ENCODE measurements around the gene SLC6A13. TPM values are rescaled to one million over a fixed set of nuclear protein-coding genes. Genes with fewer than 3 reads are reported as not detected.

The SLC6A13 gene
- total RNA-seq, 1 donor from 2014 or later: 0.51 TPM

DNA sequence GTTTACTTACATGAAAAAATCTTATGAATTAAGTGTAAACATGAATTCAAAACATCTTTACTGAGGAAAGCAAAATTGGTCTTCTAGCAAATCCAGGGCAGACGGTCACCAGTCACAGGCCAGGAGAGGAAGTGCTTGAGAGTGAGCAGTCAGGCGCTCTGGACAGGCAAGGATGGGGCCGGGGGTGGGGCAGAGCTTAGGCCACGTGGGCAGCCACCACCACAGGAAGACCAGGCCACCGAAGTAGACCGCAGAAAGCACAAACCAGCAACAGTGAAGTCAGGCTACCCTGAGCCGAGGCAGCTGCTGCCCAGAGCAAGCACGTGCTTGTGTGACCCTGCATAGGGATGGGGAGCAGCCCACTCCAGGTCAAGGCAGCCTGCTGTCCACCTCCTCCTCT lies 82.2 kb downstream of the SLC6A13 start:
- DNase-seq (ENCODE audit: low read depth): no peak

DNA sequence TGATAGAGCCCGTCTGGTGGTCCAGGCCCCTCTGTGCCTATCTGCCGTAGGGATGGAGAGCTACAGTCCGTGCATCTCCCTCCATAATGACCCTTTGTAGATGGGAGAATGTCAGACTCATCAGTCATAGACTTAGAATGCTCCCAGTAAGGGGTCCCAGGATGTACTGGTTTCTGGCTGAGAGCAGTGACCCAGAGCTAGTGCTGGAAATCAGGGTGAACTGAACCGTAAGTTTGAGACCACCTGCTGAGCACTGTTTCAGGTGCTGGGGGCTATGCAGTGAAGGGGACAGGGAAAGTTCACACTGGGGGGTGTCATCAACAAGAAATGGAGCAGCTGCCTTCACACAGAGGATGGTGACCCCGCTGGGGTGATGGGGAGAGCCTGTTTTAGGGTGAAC lies 82.8 kb downstream of the SLC6A13 start:
- DNase-seq (ENCODE audit: low read depth): no peak

DNA sequence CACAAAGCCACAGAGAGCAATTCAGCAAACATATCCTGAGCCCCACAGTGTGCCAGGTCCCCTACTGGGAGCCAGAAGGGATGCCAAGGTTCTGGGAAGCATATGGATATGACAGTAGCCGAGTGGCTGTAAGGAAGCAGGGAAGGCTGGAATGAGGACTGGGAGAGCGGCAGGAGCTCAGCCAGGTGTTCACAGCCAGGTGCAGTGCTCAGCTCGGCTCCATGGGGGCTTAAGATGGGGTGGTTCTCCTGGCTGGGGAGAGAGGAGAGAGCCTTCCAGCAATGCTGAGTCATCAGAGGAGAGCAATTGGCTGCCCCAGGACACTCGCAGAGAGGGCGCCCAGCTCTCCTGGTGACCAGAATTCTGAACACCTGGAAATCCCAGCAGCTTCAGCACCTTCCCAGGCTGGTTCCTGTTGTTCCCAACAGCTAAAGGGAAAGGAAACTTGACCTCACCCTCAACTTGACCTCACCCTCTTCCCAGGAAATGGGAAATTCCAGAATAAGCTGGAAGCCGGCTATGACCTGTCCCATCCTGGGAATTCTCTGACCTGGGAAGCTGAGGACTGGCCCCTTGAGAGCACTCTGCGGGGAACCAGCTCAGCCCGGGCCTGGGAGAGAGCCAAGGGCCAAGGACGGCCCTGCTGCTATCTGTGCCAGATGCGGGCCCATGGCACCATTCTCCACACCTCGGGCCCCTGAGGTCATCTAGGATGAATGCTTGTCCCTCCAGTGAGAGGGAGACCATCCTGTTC lies 83.3 kb downstream of the SLC6A13 start:
- DNase-seq (ENCODE audit: low read depth): no peak

DNA sequence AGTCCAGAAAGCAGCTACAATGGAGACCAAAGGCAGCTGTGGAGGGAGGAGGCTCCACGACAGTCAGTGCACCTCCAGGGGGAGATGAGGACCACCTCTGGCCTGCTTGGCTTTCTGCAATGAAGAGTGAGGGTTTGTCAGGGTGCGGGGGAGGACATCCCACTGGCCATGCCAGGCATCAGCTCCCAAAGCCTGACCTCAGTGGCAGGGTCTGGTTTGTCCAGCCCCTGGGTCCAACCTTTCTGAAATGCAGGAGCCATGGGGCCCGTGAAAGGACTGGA lies 83.9 kb downstream of the SLC6A13 start:
- no peak for DNase-seq (ENCODE audit: low read depth)

DNA sequence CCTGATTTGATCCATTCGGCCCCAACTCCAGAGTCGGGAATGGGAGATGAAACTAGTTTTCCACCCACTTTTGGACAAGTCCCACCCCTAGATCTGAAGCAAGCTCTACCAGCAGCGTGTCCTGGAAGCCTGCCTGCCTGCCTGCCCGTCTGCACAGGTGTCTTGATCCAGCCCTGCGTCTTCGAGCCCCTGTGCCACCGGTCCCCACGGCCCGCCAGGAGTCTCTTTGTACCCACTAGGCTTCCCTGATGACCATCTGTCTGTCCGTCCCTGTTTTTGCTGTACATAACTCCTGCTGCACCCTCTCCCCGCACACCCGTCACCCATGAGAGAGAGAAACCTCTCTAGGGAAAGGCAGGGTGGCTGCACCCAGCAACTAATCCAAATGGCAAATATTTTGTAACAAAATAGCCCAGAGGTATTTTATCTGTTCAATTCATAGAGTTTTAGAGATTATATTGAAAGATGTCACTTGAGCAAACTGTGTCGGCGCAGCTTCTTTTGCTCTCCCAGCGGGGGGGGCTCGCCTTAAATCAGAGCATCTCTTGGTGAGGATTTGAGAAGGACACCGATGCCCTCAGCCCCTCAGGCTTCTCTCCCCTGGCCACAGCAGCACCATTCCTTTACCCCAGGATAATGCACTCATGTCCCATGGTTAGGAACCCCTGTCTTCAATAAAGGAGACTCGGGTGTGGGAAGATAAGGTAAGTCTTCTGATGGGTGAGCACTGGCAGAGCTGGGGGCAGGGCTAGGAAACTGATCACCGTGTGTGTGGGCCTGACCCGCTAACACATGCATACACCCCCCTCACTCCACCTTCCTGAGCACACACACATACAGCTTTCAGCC lies 84.4 kb downstream of the SLC6A13 start:
- no peak for DNase-seq (ENCODE audit: low read depth)

DNA sequence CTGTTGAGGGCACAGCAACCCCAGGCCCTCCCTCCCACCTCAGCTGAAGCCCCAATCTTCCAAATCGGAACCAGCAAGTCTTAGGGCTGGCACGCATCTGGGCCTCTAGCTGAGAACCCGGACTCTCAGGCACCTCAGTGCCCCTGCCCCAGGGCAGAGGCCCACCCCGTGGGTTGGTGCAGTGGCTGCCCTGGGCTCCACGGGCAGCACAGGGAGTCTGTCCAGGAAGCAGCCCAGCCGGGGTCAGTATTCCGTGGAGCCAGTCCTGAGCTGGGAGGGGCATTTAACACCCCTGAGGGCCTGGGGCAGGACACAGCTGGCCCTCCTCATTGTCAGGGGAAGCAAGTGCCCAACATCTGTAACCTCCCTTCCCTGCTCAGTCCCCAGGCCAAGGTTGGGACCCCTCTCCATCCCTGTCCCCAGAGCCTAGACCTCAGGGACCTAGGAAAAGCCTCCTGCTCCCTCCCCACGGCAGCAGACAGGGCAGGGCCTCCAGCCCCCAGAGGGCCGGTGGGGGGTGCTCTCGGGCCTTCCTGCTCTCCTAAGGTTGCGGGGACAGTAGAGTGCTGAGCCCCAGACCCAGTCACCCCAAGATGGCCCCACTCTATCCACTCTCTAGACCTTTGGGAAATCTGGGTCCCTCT lies 85.2 kb downstream of the SLC6A13 start:
- no peak for DNase-seq (ENCODE audit: low read depth)

DNA sequence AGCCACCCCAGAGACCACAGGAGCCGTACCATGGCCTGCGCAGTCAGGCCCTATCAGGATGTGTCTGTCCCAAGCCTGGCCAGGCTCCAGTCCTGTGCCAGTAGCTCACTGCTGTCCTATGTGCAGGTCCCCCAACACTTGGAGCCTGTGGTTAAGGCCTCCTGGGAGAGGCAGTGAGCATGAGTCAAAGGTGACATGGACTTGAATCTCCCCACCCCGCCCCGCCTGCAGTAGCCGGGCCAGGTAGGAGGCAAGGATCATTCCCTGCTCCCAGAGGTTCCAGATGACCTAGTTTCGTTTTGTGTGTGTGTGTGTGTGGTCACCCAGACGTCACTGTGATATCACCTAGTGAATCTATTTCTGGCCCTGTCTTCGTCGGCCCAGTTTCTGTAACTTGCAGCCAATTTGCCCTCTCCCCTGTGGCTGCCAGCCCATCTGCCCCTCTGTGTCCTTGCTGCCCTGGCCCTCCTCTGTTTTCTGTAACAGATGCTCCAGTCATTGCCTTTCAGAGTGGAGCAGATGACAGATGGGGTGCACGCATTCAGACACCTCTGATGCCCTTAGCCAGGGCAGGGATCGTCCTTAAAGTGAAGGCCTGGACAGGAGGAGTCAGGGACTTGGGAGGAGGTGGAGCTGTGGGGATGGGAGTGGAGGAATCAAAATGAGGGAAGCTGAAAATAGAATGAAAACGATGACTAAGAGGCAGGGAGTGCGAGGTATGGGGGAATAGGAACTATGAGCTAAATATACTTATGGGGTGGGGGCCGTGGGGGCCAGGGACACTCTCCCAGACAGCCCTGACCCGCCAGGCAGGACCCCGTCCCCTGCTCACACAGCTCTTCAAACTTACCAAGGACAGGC lies 86.1 kb downstream of the SLC6A13 start:
- DNase-seq (ENCODE audit: low read depth): peak; percentile 89

DNA sequence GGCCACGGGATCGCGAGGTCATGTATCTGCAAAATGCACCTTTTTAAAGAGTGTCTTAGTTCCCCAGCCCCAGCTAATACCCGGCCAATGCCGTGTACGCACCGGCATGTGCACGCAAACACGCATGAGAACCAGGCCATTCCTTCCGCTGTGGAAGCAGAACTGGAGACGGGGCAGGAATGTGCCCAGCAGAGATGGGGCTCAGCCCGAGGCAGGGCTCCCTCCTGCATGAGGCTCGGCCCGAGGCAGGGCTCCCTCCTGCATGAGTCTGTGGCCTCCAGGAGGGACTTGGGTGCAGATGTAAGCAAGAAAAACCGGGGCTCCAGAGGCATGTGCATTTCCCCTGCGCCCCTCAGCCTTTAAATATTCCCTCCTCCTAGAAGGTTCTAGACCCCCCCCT lies 86.9 kb downstream of the SLC6A13 start:
- DNase-seq (ENCODE audit: low read depth): no peak

DNA sequence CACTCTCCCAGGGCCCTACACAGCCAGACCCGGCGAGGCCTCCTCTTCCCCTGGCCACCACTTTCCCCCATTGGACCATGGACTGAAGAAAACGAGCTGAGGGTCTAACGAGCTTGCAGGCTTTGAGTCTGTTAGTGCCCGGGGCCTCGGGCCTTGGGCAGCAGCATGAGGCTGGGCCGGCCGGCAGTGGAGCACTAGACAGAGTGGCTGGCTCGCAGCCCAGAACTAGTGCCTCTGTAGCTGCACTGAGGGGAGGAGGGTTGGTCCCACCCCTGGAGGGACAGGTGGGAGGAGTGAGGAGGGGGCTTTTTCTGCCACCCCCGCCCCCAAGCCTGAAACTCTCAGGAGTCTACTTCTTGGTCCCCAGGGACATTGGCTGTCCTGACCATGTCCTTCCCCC lies 87.4 kb downstream of the SLC6A13 start:
- DNase-seq (ENCODE audit: low read depth): no peak

DNA sequence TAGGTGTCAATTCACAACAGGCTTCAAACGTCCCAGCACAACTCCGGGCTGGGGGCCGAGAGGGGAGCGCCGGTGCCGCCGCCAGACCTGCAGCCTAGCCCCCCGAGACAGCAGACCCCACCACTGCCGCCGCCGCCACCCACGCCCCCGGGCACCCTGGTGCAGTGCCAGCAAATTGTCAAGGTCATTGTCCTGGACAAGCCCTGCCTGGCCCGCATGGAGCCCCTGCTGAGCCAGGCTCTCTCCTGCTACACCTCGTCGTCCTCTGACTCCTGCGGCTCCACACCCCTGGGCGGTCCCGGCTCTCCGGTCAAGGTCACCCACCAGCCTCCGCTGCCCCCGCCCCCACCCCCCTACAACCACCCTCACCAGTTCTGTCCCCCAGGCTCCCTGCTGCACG lies 88.0 kb downstream of the SLC6A13 start:
- no peak for DNase-seq (ENCODE audit: low read depth)

DNA sequence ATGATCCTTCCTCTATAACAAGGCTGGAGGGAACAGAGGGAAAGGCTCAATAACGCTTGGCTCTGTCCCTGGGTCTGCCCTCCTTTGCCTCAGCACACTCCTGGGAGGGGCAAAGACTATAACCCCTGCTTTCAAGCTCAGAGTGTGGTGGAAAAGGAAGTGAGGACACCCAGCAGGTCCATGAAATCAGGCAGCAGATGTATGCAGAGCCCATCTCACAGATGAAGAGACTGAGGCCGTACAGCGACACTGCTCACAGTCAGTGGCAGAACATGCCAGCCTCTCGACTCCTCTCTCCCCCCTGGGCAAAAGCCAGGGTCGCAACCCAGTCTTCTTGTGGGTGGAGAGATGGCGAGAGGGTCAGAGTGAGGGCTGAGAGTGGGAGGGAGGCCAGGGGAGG lies 88.5 kb downstream of the SLC6A13 start:
- no peak for DNase-seq (ENCODE audit: low read depth)

DNA sequence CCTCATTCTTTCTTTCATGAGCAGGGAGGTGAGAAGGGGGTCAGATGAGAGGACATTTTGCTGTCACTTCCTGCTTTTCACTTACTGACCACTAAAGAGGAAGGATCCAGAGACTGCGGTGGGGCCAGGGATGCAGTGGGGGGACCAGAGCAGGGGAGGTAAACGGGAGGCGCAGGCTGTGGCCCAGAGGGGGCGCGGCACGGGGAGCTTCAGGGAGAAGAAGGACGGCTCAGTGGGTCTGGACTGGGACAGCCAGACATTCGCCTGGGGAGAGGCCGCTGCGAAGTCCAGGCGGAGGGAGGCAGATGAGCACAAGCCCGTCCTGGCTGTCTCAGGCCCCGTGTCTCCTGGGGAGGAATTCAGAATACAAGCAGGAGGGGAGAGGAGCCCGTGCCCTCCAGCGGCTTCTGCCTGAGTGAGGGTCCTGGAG lies 89.9 kb downstream of the SLC6A13 start:
- DNase-seq (ENCODE audit: low read depth): no peak

DNA sequence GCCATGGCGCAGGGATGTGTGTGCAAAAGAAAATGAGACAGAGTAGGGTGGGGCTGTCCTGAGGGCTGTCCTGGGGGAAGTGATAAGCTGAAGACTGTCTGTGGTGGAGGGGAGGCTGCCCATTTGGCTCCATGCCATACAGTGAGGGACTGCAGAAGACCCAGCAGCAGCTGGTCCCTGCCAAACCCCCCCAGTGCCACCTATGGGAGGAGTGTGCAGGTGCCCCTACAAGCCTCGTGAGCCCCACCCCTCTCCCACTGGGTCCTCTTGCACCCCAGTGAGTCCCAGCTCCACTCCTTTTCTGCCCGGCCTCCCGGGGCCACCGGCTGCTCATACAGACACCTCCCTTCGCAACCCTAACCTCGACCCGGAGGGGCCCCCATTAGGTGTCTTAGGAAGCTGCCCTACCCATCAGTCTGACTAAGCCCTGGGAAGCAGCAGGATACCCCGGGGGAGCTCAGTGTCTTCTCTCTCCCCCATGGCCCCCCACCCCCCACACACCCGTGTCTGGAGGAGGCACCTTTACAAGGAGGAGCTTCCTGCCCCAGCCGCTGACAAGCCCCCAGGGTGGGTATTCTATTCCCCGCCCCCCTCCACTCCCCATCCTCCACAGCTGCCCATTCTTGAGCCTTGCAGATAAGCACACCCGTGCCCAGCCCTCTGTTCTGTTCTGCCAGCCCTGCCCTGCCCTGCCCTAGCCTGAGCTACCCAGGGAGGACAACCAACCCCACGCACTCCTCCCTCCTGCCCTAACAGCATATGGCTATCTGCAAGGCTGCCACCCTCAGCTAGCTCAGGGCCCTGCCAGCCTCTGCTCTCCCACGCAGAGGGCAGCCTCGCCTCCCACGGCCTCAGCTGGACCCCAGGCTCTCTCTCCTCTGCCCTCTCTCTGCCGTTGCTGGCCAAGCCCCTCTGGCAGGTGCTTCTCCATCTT lies 90.6 kb downstream of the SLC6A13 start:
- DNase-seq (ENCODE audit: low read depth): no peak

DNA sequence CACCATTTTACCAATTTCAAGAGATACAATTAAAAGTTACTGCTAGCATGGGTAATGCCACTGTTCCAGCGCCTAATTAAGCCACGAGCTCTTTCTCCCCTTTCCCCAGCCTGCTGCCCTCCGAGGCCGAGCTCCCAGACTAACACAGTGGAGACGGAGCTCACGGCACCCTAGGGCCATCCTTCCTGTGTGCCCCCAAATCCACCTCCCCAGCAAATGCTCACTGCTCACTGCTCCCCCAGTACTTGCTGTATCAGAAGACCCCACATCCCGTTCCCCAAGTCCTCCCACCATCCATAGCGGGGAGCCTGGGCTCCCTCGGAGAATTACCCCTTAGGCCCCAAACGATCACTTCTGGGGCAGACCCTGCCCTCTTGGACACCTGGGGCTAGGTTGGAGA lies 91.4 kb downstream of the SLC6A13 start:
- DNase-seq (ENCODE audit: low read depth): no peak

Other genes starting within 250 kb of the SLC6A13 start
- not detected in 2 replicates for gene IQSEC3, start 196.1 kb downstream of the SLC6A13 start, total RNA-seq
- gene SLC6A12, start 48.7 kb downstream of the SLC6A13 start, total RNA-seq: 0.05 TPM in 1 of 2 replicates, not detected in the other
- 35.1 and 55.9 TPM in 2 replicates for gene KDM5A, start 126.5 kb upstream of the SLC6A13 start, total RNA-seq
- 9.8 and 11.5 TPM in 2 replicates for gene CCDC77, start 138.8 kb upstream of the SLC6A13 start, total RNA-seq
- gene B4GALNT3, start 197.1 kb upstream of the SLC6A13 start, total RNA-seq: 0.86 and 2.3 TPM in 2 replicates